HepG2 (cell line): ENCODE results near the gene TERC. TPM values are rescaled to one million over a fixed set of nuclear protein-coding genes. Genes with fewer than 3 reads are reported as not detected.

Experiments used
- CC2D1A ChIP-seq: sonication (generic); formaldehyde crosslinking; IDR thresholded peaks from 2 replicates; pipeline ENCODE4 v1.8.1; 2023; ENCODE audit warnings: mild to moderate bottlenecking, missing genetic modification reagents
- NRL ChIP-seq: sonication (generic); formaldehyde crosslinking; IDR thresholded peaks from 2 replicates; pipeline ENCODE4 v1.5.0; 2020; ENCODE audit warnings: missing genetic modification reagents, mild to moderate bottlenecking, moderate library complexity, borderline replicate concordance
- REL ChIP-seq: sonication (generic); formaldehyde crosslinking; conservative IDR thresholded peaks from 2 replicates; pipeline ENCODE4 v1.8.0; 2022; ENCODE audit warnings: mild to moderate bottlenecking, missing genetic modification reagents, moderate library complexity
- SNAPC5 ChIP-seq: sonication (generic); formaldehyde crosslinking; IDR thresholded peaks from 2 replicates; pipeline ENCODE4 v1.8.1; 2023; ENCODE audit warnings: mild to moderate bottlenecking, missing genetic modification reagents, borderline replicate concordance
- SP5 ChIP-seq: IDR thresholded peaks from 2 replicates; pipeline ENCODE4 v1.6.1; 2016; ENCODE audit warnings: low read depth, borderline replicate concordance
- TBP ChIP-seq: sonication (generic); formaldehyde crosslinking; IDR thresholded peaks from 2 replicates; pipeline ENCODE4 v1.5.0; 2020; ENCODE audit warnings: missing genetic modification reagents
- WIZ ChIP-seq: sonication (generic); formaldehyde crosslinking; IDR thresholded peaks from 2 replicates; pipeline ENCODE4 v1.5.1; 2020; ENCODE audit warnings: mild to moderate bottlenecking, missing genetic modification reagents
- XBP1 ChIP-seq: sonication (generic); formaldehyde crosslinking; IDR thresholded peaks from 2 replicates; pipeline ENCODE4 v1.5.0; 2020; ENCODE audit warnings: missing genetic modification reagents
- ZNF678 ChIP-seq: sonication (generic); formaldehyde crosslinking; IDR thresholded peaks from 2 replicates; pipeline ENCODE4 v1.4.0; 2020; ENCODE audit warnings: mild to moderate bottlenecking, missing genetic modification reagents
- ZSCAN12 ChIP-seq: sonication (generic); formaldehyde crosslinking; IDR thresholded peaks from 2 replicates; pipeline ENCODE4 v1.9.0; 2021; ENCODE audit warnings: mild to moderate bottlenecking, missing genetic modification reagents
- ZSCAN29 ChIP-seq: sonication (generic); formaldehyde crosslinking; conservative IDR thresholded peaks from 2 replicates; pipeline ENCODE4 v1.4.0; 2020; ENCODE audit warnings: mild to moderate bottlenecking, missing genetic modification reagents
- polyA plus RNA-seq, 8 experiments: library from polyadenylated mRNA; depleted of rRNA in 3 of 8; stranded (reverse) in 7 of 8; unstranded in 1 of 8; fragments of >200 nt; fragmentation: Illumina TruSeq in 4 of 8; extraction: Trizol in 4 of 8; gene quantifications; 2 replicates each; pipeline versions ENCODE4 v1.2.1 to v1.2.3, GENCODE V29; 2011 to 2016; ENCODE audit warnings: low read depth in 4 of 8, missing spikeins in 1 of 8, mixed read lengths in 1 of 8; ENCODE audit not compliant: insufficient read depth in 1 of 8
- total RNA-seq, 5 experiments: library from RNA; depleted of rRNA; stranded (reverse); fragments of >200 nt; fragmentation: Illumina TruSeq; extraction: Trizol; gene quantifications; 2 replicates each; pipeline ENCODE4 v1.2.3, GENCODE V29; 2016; ENCODE audit warnings: low read depth in 1 of 5
- TF ChIP-seq, protein P1 (sequence below): sonication (generic); formaldehyde crosslinking; IDR thresholded peaks from 2 replicates; pipeline ENCODE4 v1.5.1; 2020; ENCODE audit warnings: mild to moderate bottlenecking, missing genetic modification reagents
- TF ChIP-seq, protein P2 (sequence below), 2 experiments: fragments of 450-650 bp in 1 of 2; sonication (generic) in 1 of 2; formaldehyde crosslinking in 1 of 2; IDR thresholded peaks; 2 replicates each; pipeline versions ENCODE4 v1.6.1 to v1.8.0; 2016 to 2022; ENCODE audit warnings: antibody characterized with exemption in 1 of 2, mild to moderate bottlenecking in 1 of 2, missing genetic modification reagents in 1 of 2
- TF ChIP-seq, protein P3 (sequence below): IDR thresholded peaks from 2 replicates; pipeline ENCODE4 v1.6.1; 2012; ENCODE audit warnings: inconsistent platforms

The TERC gene
- total and polyA plus RNA-seq, 2 of the 13 experiments (the other 11 are each of a cell fraction or from before 2014, with no cell fraction given) = 1.3 to 74.6 TPM

DNA sequence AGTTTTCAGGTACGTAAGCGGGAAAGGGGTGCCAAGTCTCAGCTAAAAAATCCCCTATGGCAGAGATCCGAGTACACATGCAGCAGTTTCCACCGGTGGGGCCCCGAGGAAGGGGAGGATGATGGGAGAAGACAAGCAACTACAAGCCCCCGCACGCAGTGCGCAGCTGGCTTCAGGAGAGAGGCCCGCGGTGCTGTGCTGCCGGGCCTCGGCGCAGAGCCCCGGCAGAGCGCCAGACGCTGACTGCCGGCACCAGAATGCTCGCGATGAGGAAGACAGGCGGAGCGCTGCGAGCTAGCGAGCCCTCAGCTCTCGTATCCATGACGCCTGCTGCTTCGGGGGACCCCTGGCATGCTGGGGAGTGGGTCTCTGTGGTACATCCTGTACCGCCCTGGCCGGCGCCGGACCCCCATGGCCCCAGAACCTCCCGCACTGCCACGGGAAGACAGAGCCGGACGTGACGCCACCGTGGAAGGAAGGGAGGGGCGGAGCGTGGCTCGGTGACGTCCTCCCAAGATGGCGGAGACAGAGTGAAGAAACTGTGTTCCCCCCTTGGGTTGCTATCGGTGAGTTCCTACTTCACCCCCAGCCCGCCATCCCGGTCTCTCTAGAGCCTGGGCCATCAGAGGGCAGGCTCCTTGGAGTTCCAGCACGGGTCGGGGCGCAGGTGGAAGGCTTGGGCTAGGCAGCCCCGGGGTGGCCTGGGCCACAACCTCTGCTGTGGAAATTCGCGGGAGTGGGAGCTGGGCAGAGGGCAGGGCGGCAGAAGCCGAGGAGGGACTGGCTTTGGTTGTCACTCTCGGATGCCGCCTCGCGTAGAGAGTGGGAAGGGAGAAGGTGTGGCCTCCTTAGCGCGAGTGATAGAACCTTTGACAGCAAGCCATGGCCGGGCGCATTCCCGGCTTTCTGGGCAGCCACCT lies 8.3 kb upstream of the TERC start, which contains the start of gene MYNN (continued):
- TF ChIP-seq, protein P1, sequence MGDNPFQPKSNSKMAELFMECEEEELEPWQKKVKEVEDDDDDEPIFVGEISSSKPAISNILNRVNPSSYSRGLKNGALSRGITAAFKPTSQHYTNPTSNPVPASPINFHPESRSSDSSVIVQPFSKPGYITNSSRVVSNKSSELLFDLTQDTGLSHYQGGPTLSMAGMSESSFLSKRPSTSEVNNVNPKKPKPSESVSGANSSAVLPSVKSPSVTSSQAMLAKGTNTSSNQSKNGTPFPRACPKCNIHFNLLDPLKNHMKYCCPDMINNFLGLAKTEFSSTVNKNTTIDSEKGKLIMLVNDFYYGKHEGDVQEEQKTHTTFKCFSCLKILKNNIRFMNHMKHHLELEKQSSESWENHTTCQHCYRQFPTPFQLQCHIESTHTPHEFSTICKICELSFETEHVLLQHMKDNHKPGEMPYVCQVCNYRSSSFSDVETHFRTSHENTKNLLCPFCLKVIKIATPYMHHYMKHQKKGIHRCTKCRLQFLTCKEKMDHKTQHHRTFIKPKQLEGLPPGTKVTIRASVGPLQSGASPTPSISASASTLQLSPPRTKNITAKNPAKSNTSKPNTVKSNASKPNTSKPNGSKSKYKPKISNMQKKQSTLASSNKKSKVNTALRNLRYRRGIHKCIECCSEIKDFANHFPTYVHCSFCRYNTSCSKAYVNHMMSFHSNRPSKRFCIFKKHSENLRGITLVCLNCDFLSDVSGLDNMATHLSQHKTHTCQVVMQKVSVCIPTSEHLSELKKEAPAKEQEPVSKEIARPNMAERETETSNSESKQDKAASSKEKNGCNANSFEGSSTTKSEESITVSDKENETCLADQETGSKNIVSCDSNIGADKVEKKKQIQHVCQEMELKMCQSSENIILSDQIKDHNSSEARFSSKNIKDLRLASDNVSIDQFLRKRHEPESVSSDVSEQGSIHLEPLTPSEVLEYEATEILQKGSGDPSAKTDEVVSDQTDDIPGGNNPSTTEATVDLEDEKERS (CRISPR knock-in tag) = peak; percentile 17; the same call in 1 of the 2 replicates
- peak; percentile 59; the same call in 1 of the 2 replicates for TF ChIP-seq ZSCAN29 (CRISPR knock-in tag)
- TF ChIP-seq XBP1 = peak; percentile 55
- TF ChIP-seq, protein P2, sequence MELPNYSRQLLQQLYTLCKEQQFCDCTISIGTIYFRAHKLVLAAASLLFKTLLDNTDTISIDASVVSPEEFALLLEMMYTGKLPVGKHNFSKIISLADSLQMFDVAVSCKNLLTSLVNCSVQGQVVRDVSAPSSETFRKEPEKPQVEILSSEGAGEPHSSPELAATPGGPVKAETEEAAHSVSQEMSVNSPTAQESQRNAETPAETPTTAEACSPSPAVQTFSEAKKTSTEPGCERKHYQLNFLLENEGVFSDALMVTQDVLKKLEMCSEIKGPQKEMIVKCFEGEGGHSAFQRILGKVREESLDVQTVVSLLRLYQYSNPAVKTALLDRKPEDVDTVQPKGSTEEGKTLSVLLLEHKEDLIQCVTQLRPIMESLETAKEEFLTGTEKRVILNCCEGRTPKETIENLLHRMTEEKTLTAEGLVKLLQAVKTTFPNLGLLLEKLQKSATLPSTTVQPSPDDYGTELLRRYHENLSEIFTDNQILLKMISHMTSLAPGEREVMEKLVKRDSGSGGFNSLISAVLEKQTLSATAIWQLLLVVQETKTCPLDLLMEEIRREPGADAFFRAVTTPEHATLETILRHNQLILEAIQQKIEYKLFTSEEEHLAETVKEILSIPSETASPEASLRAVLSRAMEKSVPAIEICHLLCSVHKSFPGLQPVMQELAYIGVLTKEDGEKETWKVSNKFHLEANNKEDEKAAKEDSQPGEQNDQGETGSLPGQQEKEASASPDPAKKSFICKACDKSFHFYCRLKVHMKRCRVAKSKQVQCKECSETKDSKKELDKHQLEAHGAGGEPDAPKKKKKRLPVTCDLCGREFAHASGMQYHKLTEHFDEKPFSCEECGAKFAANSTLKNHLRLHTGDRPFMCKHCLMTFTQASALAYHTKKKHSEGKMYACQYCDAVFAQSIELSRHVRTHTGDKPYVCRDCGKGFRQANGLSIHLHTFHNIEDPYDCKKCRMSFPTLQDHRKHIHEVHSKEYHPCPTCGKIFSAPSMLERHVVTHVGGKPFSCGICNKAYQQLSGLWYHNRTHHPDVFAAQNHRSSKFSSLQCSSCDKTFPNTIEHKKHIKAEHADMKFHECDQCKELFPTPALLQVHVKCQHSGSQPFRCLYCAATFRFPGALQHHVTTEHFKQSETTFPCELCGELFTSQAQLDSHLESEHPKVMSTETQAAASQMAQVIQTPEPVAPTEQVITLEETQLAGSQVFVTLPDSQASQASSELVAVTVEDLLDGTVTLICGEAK (IDR thresholded peaks at IDR 0.05) = no peak
- TF ChIP-seq, protein P2 (CRISPR knock-in tag; IDR thresholded peaks at IDR 0.05) = 0 out of 2 replicates have a peak, but pooled peaks have one; percentile 44
- TF ChIP-seq, protein P3, sequence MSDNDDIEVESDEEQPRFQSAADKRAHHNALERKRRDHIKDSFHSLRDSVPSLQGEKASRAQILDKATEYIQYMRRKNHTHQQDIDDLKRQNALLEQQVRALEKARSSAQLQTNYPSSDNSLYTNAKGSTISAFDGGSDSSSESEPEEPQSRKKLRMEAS = peak; percentile 69
- TF ChIP-seq REL (CRISPR knock-in tag) = no peak
- TF ChIP-seq ZSCAN12 (CRISPR knock-in tag) = no peak
- TF ChIP-seq SP5 (CRISPR knock-in tag) = peak; percentile 60; the same call in 1 of the 2 replicates
- peak; percentile 71; the same call in 1 of the 2 replicates for TF ChIP-seq WIZ (CRISPR knock-in tag)
- TF ChIP-seq TBP (CRISPR knock-in tag) = peak; percentile 85; the same call in 1 of the 2 replicates
- TF ChIP-seq SNAPC5 (CRISPR knock-in tag) = no peak
- peak; percentile 96; the same call in 1 of the 2 replicates for TF ChIP-seq ZNF678 (CRISPR knock-in tag)
- 0 out of 2 replicates have a peak, but pooled peaks have one; percentile 68 for TF ChIP-seq CC2D1A (CRISPR knock-in tag)
- peak; percentile 77; the same call in 1 of the 2 replicates for TF ChIP-seq NRL (CRISPR knock-in tag)
